Muscle of back (tissue), 11 donors: ENCODE data around the gene CCNQ. TPM values are rescaled to one million over a fixed set of nuclear protein-coding genes. Genes with fewer than 3 reads are reported as not detected.

ENCODE experiments used
- DNase-seq, 3 donors: peaks; one replicate each; pipeline versions ENCODE4 v3.0.0 to v3.0.0-alpha.2; 2013
- polyA plus RNA-seq, 10 donors: library from polyadenylated mRNA; unstranded; fragments of 120-200 nt; gene quantifications; one replicate each; pipeline ENCODE4 v1.2.1, GENCODE V29; 2013; ENCODE audit not compliant: insufficient read length in 10 of 10

CCNQ gene
- polyA plus RNA-seq, 10 donors: 10.5 to 14.4 (median 11.9) TPM

DNA sequence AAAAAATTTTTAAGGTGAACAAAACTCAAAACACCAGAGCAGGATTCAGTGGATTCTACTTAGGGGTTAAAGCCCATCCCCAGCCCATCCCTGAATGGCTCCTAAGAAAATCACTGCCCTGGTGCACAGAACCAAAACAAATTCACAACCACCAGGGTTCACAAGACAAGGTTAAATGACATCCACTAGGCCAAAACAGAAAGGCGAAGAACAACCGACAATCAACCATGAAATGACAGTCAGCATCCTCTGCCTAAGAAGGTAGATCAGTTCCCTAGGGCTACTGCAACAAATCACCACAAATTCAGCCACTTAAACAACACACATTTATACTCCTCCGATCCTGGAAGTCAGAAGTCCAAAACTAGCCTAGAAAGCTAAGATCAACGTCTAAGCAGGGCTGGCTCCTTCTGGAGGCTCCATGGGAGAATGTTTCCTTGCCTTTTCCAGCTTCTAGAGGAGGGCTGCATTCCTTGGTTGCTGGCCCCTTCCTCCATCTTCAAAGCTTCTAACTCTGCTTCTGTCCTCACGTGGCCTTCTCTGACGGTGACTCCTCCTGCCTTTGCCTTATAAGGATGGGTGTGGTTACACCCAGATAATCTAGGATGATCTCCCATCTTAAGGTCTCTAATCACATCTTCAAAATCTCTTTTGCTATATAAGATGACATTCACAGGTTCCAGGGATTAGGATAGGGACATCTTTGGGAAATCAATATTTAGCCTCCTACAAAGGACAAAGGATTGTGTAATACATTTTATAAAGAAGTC lies 1.8 kb downstream of the CCNQ start:
- no peak for DNase-seq

DNA sequence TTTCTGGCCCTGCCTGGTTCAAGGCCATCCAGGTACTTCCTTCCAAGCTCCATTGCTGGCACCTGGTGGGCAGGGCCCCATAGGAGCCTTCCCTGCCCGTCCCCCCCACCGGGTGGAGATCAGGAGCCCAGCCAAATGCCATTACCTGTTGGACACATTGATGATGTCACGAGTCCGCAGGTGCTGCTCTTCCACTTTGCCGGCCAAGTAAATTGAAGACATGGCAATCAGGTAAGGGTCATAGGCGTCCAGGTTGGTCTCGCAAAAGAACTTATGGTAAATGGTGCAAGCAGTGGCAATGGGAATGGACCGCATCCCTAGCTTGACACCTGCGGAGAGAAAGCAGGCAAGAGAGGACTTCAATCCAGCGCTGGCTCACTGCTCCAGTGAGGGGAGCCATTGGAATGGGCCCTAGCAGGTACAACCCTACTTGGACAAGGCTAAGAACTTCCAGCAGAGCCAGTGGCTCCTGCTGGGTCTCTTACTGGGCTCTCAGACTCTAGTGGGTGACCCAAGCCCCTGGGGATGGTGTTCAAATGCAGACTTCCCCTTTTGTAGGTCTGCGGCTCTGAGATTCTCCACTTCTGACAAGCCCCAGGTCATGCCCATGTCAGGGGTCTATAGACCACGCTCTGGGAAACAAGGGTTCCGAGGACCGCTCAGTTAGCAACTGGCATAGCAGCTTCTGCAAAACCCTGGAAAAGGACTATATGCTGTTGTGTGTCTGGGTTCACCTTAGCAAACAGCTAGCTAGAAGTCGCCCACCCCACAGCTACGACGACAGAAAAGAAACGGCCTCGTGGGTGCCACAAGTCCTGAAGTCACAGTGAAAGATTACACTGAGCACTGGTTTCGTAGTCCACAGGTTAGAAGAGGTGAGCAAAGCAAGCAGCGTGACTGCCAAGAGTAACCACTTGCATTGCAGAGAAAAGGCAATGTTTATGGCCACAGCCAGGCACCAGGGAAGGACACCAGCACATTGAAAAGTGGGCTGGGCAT lies 2.8 kb downstream of the CCNQ start:
- no peak for DNase-seq

DNA sequence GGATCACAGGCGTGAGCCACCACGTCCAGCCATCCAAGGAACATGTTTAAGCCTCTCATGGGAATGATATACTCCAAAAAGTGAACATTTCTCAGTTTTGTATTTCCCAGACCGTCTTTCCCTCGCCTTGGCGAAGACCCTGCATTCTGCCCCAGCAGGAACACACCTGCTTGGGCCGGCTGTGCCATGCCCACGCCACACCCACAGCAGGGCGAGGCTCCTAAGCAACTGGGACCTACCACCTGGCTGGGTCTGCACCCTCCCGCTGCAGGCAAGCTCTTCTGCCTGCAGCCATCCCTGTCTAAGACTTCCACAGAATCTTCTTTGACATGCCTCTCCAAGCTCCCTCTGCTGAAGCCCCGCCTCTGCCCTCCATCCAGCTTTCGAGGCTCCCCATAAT lies 3.6 kb downstream of the CCNQ start:
- no peak for DNase-seq

DNA sequence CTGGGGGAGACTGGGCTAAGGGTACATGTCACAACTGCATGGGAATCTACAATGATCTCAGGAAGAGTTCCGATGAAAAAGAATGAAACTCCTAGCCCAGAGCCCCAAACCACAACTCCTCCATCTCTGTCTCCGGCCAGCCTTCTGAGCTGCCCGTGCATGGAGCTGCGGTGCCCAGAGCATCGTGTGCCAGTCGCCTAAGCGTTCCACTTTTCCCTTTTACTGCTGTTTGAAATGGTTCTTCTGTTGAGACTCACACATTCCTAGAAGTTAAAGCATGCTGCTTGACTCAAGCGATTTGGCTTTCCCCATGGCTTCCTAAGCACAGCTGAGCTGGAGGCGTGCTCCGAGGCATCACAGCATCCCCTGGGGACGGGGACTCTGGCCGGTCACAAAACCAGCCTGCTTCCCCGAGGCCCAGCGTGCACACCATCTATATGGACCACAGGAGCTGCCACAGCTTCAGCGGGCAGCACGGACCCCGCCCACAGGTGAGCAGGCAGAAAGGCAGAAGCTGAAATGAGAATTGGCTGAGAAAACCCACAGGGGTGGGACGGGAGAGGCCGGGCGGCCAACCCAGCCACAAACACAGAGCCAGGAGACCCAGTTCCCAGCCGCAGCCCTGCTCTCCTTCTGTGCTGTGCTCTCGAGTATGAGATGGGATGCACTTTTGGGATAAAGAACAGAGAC lies 5.0 kb downstream of the CCNQ start:
- DNase-seq: no peak

DNA sequence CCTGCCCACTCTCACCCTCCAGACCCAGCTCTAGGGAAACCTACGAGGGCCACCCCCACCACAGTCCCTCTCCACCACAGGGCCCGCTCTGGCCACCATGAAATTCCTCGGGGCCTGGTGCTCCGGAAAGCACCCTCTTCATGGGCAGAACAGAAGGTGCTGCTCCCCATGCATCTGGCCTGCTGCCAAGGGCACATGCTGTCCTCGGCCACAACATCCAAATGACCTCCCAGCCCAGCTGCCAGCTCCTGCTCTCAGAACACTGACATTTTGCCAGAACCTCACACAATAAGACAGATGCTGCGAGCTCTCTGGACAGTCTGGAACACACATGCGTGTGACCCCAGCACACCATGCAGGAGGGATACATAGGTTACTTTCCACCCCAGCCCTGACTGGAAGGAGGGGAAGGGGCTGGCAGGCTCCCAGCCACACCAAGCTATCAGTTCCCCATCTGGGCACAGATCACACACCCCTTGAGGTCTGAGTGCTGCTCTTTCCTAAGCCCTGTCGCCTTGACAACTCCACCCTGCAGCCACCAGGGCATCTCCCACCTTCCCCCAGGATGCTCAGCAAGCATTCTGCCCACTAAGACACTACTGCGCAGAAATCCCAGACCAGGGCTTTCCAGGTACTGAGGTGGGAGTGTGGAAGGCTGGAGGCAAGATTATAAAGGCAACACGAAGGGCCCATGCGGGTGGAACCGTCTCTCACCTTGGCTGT lies 5.8 kb downstream of the CCNQ start:
- no peak for DNase-seq

DNA sequence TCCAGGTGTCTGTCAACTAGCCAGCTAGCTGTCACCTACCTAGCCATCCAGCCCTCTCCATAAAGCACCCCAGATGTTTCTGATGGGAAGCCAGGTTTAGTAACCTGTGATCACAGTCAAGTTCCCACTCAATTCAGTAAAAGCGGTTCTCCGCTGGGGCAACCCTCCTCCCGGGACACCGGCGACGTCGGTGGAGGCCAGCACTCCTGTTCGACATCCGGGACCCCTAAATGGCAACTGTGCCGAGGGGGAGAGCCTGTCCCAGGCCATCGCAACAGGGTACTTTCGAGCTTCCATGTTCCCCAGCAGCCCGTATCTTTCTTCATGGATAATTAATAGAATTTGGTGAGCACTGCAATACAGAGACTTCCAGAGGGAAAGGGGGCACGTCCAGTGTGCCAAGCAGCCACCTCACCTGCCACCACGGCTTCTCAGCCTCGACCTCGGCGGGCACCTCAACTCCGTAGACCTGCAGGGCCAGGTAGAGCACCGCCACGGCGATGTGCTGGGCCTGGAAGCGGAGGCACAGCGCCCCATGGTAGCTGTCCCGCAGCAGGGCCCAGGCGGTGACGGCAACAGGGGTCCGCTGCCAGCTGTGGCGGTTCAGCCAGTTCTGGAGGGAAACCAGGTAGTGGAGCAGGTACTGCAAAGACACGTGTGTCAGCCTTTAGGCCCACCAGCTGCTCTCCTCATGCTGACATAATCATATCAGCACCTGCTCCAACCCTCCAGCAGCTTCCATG lies 6.7 kb downstream of the CCNQ start:
- no peak for DNase-seq

DNA sequence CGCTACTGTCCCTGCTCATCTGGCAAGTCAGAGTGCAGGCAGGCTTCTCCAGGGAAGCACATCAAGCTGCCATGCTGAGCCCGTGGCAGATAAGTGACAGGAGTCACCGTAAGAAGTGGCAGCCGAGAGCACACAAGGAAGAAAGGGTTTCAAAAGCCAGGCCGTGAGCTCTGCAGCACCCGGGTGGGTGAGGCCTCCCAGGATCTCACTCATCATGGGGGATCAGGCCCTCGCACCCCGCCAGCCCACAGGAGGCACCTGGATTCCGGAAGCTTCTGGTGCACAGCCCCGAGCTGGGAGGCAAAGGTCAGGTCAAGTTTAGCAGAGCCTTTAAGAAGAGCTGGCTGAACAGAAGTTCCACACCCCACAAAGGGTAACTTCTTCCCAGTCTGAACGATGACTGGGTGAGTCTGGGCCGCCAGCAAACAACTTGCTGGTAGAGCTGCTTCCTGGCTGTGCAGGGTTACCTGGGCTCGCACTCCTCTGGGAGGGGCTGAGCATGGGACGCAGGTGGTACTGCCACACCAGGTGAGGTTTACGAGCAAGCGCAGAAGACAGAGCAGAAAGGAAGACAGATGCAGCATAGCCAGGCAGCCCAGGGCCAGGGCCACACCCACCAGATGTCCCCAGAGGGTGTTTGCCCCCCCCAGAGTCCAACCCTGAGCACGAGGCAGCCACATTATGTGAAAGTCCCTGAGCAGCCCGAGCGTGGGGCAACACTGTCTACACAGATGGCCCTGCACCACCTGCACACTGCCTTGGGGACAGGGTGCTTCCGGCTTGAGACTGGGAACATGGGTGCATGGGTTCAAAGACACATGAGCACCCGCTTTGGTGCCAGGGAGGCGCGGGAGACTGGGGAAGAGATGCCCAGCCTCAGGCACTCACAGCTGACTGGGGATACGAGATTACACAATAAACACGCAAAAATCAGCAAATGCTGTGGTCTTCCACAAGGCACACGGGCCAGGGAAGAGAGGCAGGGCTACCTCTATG lies 7.7 kb downstream of the CCNQ start:
- no peak for DNase-seq

DNA sequence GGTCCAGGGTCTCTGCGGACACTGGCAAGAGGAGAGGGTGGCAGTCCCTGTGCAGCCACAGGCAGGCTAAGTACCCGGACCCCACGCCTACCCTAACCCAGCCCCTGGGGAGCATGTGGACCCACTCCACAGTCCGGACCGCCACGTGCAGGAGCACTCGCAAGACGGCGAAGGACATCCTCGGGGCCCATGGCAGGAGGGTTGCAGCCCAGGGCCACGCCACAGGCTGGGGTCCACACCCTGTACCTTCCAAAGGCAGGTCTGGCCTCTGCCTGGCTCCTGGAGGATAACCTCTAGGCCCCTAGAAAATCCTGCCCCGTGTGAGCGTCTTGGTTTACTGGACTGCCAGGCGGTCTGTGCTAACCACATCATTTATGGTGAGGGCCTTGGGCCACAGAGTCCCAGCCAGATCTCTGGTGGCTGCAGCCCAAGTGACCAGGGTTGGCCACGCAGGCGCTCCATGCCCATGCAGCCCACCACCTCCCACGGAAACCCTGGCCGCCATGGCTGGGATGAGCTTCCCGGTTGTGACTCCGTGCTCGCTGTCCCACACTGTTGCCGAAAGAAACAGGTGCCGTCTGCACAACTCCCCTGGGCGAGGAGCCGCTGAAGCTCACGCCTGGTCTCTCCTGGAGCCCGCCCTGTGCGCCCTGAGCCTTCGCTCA lies 10.0 kb downstream of the CCNQ start:
- DNase-seq: no peak

DNA sequence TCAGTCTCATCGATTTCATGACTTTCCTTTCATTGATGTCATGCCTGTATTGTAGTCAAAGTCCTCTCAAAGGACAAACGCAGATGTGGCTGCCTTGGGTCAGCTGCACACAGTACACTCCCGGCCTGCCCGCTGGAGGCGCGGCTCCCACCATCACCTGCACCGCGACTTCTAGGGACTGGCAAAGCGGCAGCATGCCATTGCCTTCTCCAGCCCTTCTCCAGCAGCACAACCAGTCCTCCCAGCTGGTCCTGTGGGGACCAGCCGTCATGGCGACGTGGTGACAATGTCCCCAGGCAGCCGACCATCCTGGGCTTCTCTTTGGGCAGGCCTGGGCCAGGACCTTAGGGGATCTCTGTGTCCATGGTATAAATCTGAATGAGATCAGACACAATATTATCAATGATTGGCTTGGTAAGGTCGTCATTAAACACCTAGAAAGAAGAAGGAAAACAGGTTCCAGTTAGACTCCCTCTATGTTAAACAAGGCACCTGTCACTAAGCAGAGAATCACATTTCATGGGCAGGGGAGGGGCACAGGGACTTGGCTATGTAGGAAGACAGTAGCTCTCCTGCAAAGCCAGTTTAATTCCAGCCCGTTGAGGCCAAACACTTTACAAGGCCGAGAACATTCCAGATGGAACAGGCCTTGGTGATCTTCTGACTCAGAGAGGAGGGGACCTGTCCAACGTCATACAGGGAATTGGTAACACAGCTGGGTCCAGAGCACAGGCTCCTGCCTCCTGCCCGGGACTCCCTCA lies 10.7 kb downstream of the CCNQ start:
- DNase-seq: no peak

DNA sequence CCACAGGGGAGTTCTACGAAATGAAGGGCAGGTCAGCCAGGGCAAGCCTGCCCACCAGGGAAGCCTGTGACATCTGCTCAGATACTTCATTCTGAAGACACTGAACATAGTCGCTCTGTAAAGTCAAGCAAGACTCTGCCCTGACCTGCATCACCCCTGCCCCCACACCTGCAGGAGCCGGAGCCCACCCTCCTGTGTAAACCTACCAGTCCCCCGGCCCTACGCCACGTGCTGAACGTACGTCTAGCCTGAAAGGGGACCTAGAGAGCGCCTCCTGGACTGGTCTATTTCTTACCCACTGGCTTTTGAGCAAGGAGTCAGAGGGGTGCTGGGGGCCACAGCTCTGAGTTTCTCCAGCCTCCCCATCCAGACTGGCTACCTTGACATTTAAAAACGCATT lies 11.6 kb downstream of the CCNQ start:
- no peak for DNase-seq

DNA sequence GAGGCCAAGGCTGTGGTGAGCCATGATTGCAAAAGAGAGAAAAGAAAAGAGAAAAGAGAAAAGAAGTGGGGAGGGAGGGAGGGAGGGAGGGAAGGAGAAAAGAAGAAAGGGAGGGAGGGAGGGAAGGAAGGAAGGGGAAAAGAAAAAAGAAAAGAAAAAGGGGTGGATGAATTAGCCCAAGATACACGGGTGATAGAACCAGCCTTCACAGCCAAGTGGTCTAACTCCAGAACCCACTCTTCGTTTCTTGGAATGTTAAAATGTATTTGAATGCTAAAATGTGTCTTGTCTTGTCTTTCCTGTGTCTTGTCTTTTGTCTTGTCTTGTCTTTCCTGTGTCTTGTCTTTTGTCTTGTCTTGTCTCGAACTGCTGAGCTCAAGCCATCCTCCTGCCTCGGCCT lies 13.1 kb downstream of the CCNQ start:
- no peak for DNase-seq

DNA sequence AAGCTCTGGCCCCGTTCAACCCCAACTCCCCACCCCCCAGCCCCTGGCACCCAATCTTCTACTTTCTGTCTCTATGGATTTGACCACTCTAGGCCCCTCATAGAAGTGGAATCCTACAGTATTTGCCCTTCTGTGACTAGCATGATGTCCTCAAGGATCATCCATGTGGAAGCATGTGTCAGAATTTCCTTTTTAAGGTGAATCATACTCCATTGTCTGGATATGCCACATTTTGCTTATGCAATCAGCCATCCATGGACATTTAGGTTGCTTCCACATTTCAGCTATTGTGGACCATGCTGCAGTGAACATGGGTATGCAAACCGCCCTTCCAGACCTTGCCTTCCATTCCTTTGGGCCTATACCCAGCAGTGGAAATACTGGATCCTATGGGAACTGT lies 15.5 kb downstream of the CCNQ start:
- DNase-seq: no peak

DNA sequence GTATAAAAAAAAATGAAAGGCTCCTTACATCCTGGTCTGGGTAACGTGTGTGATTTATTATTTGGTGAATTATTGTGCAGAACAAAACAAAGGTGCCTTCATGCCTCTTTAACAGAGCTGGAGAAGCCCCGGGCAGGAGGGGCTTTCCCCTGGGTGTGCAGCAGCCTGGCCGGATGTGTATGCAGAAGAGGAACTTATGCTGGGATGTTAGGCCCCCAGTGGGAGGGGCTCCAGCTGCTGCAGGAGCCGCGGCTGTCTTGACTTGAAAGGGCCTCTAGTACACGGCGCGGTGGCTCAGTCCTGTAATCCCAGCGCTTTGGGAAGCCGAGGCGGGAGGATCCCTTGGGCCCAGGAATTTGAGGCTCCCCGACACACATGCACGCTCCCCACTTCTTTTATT lies 16.0 kb downstream of the CCNQ start:
- DNase-seq: peak; percentile 18 to 78 (median 46)

DNA sequence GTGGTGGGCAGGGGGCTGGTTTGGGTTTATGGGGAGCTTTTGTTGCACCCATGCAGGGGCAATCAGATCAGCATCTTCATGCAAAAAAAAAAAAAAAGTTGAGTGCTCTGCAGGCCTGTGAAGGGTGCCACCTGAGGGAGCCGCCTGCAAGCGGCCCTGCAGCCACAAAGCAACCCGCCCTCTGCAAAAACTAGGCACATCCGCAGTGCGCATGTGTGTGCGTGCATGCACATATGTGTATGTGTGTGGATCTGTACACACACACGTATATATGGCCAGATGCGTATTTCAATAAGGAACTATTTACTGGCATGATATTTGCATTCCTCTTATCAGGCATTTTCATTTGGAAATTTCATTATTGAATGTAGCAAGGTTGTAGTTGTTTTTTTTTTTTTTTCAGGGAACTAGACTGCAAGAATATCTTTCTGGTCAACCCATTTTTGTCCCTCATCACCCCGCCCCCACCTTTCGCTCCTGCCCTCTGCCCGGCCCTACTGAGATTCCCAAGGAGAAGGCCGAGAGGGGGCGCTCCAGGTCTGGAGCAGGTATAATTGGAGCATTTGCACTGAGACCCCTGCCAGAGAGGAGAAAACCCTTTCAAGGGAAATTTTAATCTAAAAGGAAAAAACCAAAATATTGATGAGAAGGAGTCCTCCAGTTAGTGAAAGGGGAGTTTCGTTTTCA lies 18.1 kb downstream of the CCNQ start:
- DNase-seq: no peak

DNA sequence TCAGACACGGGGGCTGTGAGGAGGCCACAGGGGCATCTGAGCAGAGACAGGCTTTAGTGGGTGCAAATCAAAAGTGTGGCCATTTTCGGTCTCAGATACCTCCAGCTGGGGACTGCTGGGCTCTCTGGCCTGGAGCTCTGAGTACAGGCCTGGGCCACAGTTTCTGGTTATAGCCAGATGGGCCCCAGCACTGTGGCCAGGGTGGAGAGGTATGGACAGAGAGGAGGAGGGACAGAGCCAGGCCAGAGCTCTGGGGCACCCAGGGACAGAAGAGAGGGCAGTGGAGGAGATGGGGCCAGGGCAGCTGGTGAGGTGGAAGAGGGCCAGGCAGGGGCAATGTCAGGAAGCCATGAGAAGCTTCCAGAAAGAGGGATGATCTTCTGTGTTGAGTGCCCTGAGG lies 20.1 kb downstream of the CCNQ start:
- DNase-seq: no peak

DNA sequence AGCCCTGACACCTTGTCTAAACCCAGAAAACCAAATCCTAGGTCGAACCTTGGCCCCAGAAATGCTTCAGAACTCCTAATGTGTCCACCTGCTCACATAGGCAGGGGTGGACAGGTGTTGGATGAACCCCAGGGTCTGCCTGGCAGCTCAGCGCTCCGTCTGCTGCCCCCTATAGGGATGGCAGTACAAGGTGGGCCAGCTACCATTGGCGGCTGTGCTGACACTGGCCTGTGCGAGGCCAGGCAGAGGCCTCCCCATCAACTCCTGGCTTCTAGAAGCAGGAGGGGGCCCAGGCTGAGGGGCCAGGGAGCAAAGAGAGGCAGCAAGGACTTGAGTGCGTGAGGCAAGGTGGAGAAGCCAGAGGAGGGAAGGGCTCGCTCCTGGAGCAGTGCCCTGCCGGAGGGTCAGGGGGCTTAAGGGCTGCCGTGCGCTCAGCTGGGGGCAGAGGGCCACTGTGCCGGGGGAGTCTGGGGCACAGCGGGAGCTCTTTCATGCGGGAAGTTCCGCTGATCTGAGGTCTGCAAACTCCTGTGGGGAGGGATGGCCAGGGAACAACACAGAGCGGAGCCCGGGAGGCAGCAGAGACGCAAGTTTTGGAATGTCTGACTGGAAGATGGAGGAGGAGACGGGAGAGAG lies 20.6 kb downstream of the CCNQ start:
- no peak for DNase-seq

DNA sequence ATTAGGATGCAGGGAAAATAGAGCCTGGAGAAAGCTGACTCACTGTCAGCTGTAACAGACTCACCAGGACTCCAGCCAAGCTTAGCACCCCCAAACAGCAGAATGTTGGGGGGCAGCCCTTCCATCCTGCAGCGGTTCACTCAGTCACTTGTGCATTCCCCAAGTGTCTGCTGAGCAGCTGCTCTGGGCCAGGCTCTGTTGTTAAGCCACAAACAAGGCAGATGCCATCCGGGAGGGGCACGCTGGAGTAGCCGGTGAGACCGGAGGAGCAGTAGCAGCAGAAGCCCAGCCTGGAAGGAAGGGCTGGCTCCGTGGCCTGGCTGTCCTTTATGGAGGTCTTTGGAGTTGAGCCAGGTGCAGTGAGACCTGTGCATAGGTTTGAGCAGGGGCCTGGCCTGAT lies 22.0 kb downstream of the CCNQ start:
- no peak for DNase-seq
